ENCODE measurements around the gene ZNF101. TPM values are rescaled to one million over a fixed set of nuclear protein-coding genes. Genes with fewer than 3 reads are reported as not detected.

ZNF101 gene
- total RNA-seq, result 1 to 10 TPM; 3.3 to 7.1 (median 4.3) TPM
- 1 to 10 TPM; 5.2 to 5.4 TPM for polyA plus RNA-seq

GRCh38 chr19:19668230-19669012, at the start of gene ZNF101:
Gene ZNF101, plus strand, starts transcription at chr19:19668839. Its CDS starts 125 bp downstream, at chr19:19668964.
- no peaks in the 10 kb centered on the region for H3K9me3 ChIP-seq
- H3K4me1 ChIP-seq, result peaks cover 0 to 7% (median 0%) of the 10 kb centered on the region in 3 donors
- no peaks in the 10 kb centered on the region for H3K36me3 ChIP-seq
- intact Hi-C loops (cut with DNase I), result no loop called here
- peak within 1 kb of the TSS; percentile 70 to 97 (median 93) for H3K4me3 ChIP-seq
- 8% methylated on average over 36 of the region's 36 CpGs for WGBS, 2 donors
- H3K27me3 ChIP-seq, result no peaks in the 10 kb centered on the region
- H3K27ac ChIP-seq, result peak within 1 kb of the TSS; percentile 70 to 85 (median 78)
- DNase-seq (peak; percentile 88 to 96 (median 90)), ATAC-seq (peak; percentile 72 to 89 (median 83)), FAIRE-seq (no peak)
- TF ChIP-seq, protein P1, sequence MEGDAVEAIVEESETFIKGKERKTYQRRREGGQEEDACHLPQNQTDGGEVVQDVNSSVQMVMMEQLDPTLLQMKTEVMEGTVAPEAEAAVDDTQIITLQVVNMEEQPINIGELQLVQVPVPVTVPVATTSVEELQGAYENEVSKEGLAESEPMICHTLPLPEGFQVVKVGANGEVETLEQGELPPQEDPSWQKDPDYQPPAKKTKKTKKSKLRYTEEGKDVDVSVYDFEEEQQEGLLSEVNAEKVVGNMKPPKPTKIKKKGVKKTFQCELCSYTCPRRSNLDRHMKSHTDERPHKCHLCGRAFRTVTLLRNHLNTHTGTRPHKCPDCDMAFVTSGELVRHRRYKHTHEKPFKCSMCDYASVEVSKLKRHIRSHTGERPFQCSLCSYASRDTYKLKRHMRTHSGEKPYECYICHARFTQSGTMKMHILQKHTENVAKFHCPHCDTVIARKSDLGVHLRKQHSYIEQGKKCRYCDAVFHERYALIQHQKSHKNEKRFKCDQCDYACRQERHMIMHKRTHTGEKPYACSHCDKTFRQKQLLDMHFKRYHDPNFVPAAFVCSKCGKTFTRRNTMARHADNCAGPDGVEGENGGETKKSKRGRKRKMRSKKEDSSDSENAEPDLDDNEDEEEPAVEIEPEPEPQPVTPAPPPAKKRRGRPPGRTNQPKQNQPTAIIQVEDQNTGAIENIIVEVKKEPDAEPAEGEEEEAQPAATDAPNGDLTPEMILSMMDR (IDR thresholded peaks at IDR 0.05), result no peak

GRCh38 chr19:19619181-19619848, 49.3 kb upstream of the ZNF101 start:
- DNase-seq, result peak in 2 of 6 donors; percentile 35 to 60
- H3K4me3 ChIP-seq, result peak overlapping the region in 1 of 4 donors; percentile 37
- H3K27ac ChIP-seq, result no peak overlapping the region
- 36 to 40% methylated on average over 21 of the region's 21 CpGs for WGBS, 2 donors
- intact Hi-C loops (cut with DNase I), result no loop called here
- ATAC-seq, result peak; percentile 18 to 45 (median 22)
- TF ChIP-seq, protein P1 (IDR thresholded peaks at IDR 0.05), result no peak
- FAIRE-seq, result no peak
- no peaks in the 10 kb centered on the region for H3K27me3 ChIP-seq
- H3K36me3 ChIP-seq, result no peaks in the 10 kb centered on the region
- H3K9me3 ChIP-seq, result no peaks in the 10 kb centered on the region
- no peaks in the 10 kb centered on the region for H3K4me1 ChIP-seq

- FAIRE-seq (no peak), DNase-seq (peak in 1 of 6 donors; percentile 26), ATAC-seq (no peak)
- 74 to 77% methylated on average over 7 of the region's 7 CpGs for WGBS, 2 donors
- Histone ChIP-seq H3K9me3 (no peaks in the 10 kb centered on the region), H3K36me3 (no peaks in the 10 kb centered on the region), H3K27me3 (no peaks in the 10 kb centered on the region), H3K4me1 (no peaks in the 10 kb centered on the region), H3K4me3 (no peak overlapping the region), H3K27ac (no peak overlapping the region)
- TF ChIP-seq, protein P1 (IDR thresholded peaks at IDR 0.05), result no peak
- intact Hi-C loops (cut with DNase I), result no loop called here
Measured at GRCh38 chr19:19619849-19620210, 48.8 kb upstream of the ZNF101 start.

DNA sequence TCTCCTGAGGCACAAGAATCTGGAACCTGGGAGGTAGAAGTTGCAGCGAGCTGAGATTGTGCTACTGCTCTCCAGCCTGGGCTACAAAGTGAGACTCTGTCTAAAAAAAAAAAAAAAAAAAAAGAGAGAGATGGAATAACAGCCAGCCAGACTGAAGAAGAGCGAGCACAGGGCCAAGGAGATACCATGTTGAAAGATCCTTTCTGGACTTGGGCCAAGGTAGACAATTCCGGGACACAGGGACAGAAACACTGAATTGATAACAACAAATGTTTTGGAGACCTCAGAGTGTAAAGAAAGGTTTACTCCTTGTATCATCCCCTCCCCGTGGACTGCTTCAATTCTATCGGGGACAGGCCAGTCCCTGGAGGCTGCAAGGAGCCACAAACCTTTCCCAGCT, 45.3 kb upstream of the ZNF101 start:
- 74 to 89% methylated on average over 5 of the region's 5 CpGs for WGBS, 2 donors
- H3K27me3 ChIP-seq, result no peaks in the 10 kb centered on the region
- intact Hi-C loops (cut with DNase I), result no loop called here
- no peak overlapping the region for H3K4me3 ChIP-seq
- no peaks in the 10 kb centered on the region for H3K9me3 ChIP-seq
- no peak for DNase-seq
- TF ChIP-seq, protein P1 (IDR thresholded peaks at IDR 0.05), result no peak
- FAIRE-seq, result no peak
- H3K36me3 ChIP-seq, result no peaks in the 10 kb centered on the region
- H3K27ac ChIP-seq, result no peak overlapping the region
- no peak for ATAC-seq
- no peaks in the 10 kb centered on the region for H3K4me1 ChIP-seq

All from pancreas (tissue), 10 donors.